Thyroid gland (tissue), 4 donors: Measurements from ENCODE around the gene TPSD1.

Source experiments
- CTCF ChIP-seq, 6 experiments: fragments of 200-600 bp in 3 of 6; fragments of 450-650 bp in 3 of 6; sonication (generic) in 3 of 6; IDR thresholded peaks; one replicate each; pipeline ENCODE4 v1.5.1; 2016 to 2019; ENCODE audit warnings: antibody characterized with exemption in 6 of 6, mild to moderate bottlenecking in 2 of 6, inconsistent platforms in 1 of 6, moderate library complexity in 1 of 6
- POLR2A ChIP-seq, 2 donors: fragments of 450-650 bp; IDR thresholded peaks; one replicate each; pipeline ENCODE4 v1.6.1; 2017; ENCODE audit warnings: antibody characterized with exemption in 2 of 2, mild to moderate bottlenecking in 2 of 2, moderate library complexity in 1 of 2

- no peak for TF ChIP-seq CTCF (IDR thresholded peaks at IDR 0.05)
- TF ChIP-seq POLR2A (IDR thresholded peaks at IDR 0.05) = no peak
Measured at GRCh38 chr16:1298406-1298805, 42.5 kb downstream of the TPSD1 start.
